Anterior cingulate cortex (tissue), 58 donors: ENCODE results near the gene TMEM236.
A peak's percentile ranks its signal among the peaks of the same experiment; 100 is the strongest.

ENCODE experiments used
- DNase-seq, 58 donors: peaks; one replicate each; lab custom pipeline; 2025; lab: John Stamatoyannopoulos, UW

Gene TMEM236

GRCh38 chr10:17737027-17737965 lies 14.7 kb upstream of the TMEM236 start:
- peak in 14 of 58 donors; percentile 2 to 39 (median 12) for DNase-seq

- DNase-seq = no peak
Measured at GRCh38 chr10:17740668-17741067, 11.3 kb upstream of the TMEM236 start.

GRCh38 chr10:17742918-17743317 lies 9.1 kb upstream of the TMEM236 start:
- peak in 24 of 58 donors; percentile 3 to 71 (median 22) for DNase-seq

GRCh38 chr10:17743437-17743836 lies 8.6 kb upstream of the TMEM236 start:
- DNase-seq = no peak

GRCh38 chr10:17744341-17744861 lies 7.6 kb upstream of the TMEM236 start:
- DNase-seq = no peak

- no peak for DNase-seq
Measured at GRCh38 chr10:17747883-17748550, 4.0 kb upstream of the TMEM236 start.

GRCh38 chr10:17749890-17750289 lies 2.1 kb upstream of the TMEM236 start:
- DNase-seq = no peak

GRCh38 chr10:17756557-17757217 lies 4.7 kb downstream of the TMEM236 start:
- no peak for DNase-seq

- DNase-seq = no peak
Measured at GRCh38 chr10:17758200-17758599, 6.2 kb downstream of the TMEM236 start.

GRCh38 chr10:17758896-17759295 lies 6.9 kb downstream of the TMEM236 start:
- no peak for DNase-seq

- DNase-seq = no peak
Measured at GRCh38 chr10:17764142-17764541, 12.1 kb downstream of the TMEM236 start.

- DNase-seq = no peak
Measured at GRCh38 chr10:17765602-17766001, 13.6 kb downstream of the TMEM236 start.

GRCh38 chr10:17766731-17767130 lies 14.7 kb downstream of the TMEM236 start:
- no peak for DNase-seq

GRCh38 chr10:17768496-17768895 lies 16.5 kb downstream of the TMEM236 start:
- DNase-seq = no peak

- DNase-seq = no peak
Measured at GRCh38 chr10:17768957-17769356, 17.0 kb downstream of the TMEM236 start.

- no peak for DNase-seq
Measured at GRCh38 chr10:17771017-17771416, 19.0 kb downstream of the TMEM236 start.

GRCh38 chr10:17779784-17780183 lies 27.8 kb downstream of the TMEM236 start:
- no peak for DNase-seq

- DNase-seq = no peak
Measured at GRCh38 chr10:17780727-17781126, 28.7 kb downstream of the TMEM236 start.

- DNase-seq = no peak
Measured at GRCh38 chr10:17781856-17782255, 29.9 kb downstream of the TMEM236 start.

GRCh38 chr10:17782921-17783665 lies 31.1 kb downstream of the TMEM236 start:
- DNase-seq = peak in 1 of 58 donors; percentile 7
